Dedifferentiated amniotic fluid mesenchymal stem cell (primary cell): ENCODE data around the gene OR4K1.
"Not testable (repeated sequence)": the region's sequence is repeated elsewhere in the genome, so short reads cannot be mapped to it uniquely, and the experiment has no call there.

Experiments
- DNase-seq: peaks from one replicate; pipeline ENCODE4 v3.0.0-alpha.2; 2016; ENCODE audit errors: extremely low spot score

Gene OR4K1, protein sequence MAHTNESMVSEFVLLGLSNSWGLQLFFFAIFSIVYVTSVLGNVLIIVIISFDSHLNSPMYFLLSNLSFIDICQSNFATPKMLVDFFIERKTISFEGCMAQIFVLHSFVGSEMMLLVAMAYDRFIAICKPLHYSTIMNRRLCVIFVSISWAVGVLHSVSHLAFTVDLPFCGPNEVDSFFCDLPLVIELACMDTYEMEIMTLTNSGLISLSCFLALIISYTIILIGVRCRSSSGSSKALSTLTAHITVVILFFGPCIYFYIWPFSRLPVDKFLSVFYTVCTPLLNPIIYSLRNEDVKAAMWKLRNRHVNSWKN

DNA sequence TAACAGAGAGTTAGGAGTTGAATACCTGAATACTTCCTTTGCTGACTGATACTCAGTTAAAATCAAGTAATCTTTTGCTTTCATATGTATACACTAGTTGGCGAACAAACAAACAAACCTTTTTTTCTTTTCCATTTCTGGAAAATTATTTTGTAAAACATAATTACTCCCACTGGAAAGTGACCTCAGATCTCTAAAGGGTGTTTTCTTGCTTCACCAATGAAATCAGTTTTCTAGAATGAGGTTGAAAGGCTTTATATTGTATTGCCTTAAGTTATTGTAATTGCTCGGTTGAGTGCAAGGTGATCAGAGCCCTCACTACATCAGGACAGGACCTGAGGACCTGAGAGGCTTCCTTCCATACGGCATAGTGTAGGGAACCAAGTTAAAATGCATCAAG, at the start of gene OR4K1:
Gene OR4K1 (plus strand): TSS at position 301 of the 400 bp plus-strand sequence. CDS start 4,750 bp downstream, outside the sequence.
- no peak for DNase-seq

GRCh38 chr14:19895282-19895681, 35.4 kb upstream of the OR4K1 start:
- no peak for DNase-seq

GRCh38 chr14:19900999-19901398, 29.7 kb upstream of the OR4K1 start:
- DNase-seq, result no peak

DNA sequence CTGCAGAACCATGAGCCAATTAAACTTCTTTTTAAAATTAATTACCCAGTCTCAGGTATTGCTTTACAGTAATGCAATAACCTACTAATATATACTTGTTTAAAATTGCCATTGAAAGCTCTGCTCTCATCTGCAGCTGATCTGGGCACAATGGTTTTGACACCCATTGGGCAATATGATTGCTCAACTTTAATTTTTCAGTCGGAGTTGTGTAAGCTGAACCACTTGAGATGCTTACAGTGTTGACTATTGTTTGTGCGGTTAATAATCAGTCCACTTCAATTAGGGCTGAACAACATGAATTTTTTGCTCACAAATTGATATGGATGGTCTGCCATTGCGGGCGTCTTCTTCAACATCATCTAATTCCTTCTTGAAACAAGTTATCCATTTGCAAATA, 28.3 kb upstream of the OR4K1 start:
- no peak for DNase-seq

DNA sequence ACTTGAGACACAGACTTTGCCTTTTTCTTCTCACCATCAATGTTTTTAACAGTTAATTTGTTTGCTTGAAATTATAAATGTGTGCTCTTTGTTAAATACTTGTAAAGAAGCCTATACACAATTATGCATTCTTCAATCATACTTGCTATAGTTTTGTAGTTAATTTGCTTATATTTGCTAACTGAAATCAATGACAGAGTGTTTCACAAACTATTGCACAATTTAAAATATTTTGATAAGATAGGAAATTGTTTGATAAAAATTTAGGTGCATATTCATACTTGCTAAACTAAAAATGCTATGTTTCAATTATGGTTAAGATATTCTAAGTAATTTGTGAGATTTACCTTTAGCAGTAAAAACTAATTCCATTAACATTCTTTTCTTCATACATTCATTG, 24.1 kb upstream of the OR4K1 start:
- no peak for DNase-seq

DNA sequence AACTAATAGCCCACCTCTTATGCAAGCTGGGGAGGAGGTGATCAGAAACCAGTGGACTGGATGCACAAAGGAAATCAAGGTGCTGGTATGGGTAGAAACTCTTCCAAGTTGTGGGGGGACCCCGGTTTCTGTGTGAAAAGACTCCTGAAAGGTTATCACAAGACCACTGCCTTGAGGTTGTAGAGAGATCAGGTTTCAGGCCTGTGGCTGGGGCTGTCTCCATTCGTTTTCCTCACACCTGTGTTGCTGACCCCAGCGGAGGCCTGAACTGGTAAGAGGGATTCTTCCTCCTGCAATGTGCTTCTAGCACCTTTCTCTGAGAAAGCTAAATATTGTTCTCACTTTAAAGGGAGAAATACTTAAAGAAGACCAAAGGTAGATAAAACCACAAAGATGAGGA, 19.6 kb upstream of the OR4K1 start:
- no peak for DNase-seq

GRCh38 chr14:19917243-19917642, 13.5 kb upstream of the OR4K1 start:
- DNase-seq, result no peak

DNA sequence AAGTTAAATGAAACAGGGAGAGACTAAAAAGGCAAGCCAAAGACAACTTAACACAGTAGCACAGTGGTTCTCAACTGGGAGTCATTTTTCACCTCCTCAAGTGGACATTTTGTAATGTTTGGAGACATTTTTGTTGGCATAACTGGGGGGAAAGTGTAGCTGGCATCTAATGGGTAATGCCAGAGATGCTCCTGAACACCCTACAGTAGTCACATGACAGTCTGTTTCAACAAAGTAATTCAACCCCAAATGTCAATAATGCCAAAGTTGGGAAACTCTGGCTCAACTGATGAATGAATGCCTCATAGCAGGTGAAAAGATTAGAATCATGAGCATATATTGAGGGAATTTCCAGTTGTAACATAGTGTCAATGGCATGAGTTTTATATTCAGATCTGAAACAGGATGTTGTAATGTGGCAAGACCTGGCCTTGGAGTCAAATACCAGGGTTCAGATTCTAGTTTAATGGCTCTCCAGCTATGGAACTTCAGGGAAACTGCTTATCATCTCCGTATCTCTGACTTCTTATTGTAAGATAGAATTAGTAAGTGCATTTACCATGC, 12.7 kb upstream of the OR4K1 start:
- no peak for DNase-seq

DNA sequence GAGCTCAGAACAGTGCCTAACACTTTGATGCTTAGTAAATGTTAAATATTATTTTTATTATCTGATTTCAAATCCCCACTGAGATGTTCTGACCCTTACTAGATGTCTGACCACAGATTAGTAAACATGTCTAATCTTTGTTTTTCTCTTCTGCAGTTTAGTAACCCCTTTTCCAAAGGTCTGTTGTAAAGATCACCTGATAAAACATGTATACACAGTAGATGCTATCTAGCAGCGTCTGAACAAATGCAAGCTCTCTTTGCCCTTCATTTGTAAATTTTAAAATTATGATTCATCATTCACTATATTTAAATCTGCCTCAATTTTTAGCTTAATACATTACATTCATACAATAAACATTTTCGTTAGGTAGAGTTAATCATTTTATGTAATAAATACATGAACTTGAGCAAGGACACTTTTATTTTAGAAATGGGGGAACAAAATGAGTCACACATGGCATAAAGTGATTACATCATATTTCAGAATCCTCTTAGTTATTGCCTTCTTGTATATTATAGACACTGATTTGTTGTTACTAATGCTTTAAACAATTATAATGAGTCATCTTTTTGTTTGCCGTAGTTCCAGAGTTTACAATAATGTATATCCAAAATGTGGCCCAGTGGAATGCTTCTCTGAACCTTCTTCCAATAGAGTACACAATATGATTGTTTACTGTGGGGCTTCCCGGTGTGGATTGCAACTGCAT, 12.0 kb upstream of the OR4K1 start:
- no peak for DNase-seq

DNA sequence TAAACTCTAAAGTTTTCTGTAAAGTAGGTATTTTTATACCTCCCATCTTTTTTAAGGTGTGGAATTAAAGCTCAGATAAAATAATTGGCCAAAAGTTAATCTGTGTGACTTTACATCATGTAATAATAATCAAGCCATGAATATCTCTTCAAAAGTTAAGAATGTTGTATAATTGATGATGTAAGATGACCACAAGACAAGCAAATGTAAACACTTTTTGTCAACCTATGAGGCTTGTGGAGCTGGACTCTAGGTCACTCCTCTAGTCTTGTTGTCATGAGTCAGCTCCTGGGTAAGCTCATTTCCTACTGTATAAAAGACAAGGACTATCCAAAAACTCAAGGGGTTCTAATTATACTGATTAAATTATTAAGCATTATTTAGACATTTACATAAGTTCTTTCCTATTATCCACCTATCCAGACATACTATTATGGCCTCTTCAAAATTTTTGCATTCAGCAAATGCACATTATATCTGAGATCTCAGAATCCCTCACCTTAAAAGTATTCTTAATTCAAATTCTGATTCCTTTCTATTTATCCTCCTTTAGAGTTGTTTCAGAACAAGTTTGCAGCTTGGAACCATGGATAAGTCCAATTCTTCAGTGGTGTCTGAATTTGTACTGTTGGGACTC, 10.6 kb upstream of the OR4K1 start, which contains the start of gene OR4K5:
Gene OR4K5 (plus strand): TSS at position 587 of the 637 bp plus-strand sequence. CDS start 0 bp downstream, at position 587.
- no peak for DNase-seq

DNA sequence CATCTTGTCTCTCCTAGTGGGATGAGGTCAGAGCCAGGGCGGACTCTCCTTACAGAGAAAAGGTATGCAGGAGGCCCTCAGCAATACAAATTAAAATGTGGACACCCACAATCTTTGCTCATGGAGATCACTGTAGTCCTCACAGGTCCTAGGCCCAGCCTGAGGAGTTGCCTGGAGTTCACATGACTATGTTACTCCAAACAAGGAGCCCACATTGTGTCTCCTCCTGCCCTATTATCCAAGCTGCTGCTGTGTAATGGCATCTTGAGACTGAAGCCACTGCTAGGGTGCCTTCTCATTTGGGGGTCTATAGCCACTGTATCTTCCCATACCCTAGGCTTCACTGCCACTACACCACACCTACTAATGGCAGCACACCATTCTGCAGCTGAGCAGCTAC, 11.0 kb downstream of the OR4K1 start:
- no peak for DNase-seq

DNA sequence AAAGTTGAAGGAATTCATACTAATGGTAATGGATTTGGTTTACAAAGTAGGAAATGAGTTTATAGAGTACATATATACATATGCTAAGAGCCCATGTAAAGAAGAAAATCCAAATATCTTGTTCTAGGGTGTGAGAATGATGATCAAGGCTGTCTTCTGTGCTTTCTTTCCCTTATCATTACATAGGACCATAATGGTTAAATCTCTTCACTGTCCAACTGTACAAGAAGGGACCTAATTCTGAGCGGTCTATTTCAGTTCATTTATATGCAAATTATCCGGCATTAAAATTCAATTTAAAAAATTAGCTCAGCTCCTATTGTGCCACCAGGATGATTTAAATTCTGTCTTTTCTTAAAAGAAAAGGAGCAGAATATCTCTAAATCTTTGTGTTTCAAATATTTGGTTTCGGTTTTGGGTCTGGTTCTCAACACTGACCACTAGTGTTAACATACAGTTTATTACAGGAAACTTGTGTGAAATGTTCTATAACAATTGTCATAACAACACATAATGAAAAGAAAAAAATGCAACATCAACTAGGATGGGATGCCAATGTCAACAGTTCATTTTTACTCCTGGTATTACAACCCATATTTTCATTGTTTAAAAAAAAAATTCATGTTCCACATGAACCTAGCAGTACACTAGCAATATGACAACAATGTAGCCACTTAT, 16.8 kb downstream of the OR4K1 start:
- DNase-seq, result no peak

DNA sequence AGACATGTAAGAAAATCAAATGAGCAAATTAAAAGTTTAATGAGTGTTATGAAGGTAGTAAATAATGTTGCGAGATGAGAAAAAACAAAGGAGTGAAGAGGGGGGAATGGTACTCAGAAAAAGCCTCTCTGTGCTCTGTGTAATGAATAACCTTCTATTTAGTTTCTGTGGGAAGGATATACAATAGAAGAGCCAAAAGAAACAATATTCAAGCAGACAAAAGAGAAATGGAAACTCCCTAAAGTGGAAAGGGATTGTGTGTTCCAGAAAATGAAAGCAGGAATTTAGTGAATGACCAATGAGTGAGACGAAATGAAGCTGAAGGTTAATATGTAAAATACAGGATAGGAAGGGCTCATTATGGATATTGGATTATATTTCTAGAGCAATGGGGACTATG, 18.5 kb downstream of the OR4K1 start:
- no peak for DNase-seq

DNA sequence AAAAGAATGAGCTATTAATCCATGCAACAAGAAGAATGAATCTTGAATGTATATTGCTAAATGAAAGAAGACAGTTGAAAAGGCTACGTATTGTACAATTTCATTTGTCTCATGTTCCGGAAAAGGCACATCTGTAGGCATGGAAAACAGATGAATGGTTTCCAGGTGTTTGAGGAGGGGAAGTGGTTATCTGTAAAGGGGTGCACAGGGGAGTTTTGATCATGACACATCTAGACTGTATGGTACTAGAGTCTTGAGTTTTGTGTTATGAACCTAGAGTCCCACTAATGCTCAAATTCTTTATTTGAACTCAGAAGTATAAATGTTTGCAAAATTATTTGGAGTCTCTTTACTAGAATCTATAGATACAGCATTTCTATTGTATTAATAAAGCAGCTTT, 39.0 kb downstream of the OR4K1 start:
- DNase-seq, result not testable (repeated sequence)

DNA sequence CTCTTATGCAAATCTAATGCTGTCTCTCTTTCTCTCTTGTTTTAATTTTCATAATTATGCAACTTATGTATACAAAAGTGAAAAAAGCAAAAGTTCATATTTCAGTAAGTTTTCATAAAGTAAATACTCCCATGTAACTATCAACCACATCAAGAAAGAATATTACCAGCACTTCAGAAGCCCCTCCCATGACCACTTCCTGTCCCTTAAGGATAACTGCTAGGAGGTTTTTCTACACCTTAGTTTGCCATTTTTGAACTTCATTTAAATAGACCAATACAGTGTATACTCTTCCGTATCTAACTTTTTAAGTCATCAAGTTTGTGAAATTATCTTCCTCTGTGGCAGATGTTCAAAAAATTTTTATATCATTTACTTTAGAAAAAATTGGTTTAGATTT, 44.1 kb downstream of the OR4K1 start:
- DNase-seq, result no peak

- no peak for DNase-seq
Measured at GRCh38 chr14:19975291-19975690, 44.6 kb downstream of the OR4K1 start, which contains the start of gene OR4K15. Gene OR4K15, plus strand, starts transcription at chr14:19975591. Its CDS starts 0 bp downstream, at chr14:19975591.
